Fibroblast of mammary gland (primary cell): ENCODE measurements around the gene ASIP.

Experiments used
- DNase-seq: peaks from one replicate; pipeline ENCODE4 v3.0.0-alpha.2; 2010; ENCODE audit warnings: low read depth
- H3K4me3 ChIP-seq: 2 replicates; pipeline ENCODE4 v1.5.1; 2011; ENCODE audit warnings: low read depth, mild to moderate bottlenecking, low read length, moderate library complexity; ENCODE audit not compliant: control insufficient read depth
- CTCF ChIP-seq: conservative IDR thresholded peaks from 2 replicates; pipeline ENCODE4 v1.5.1; 2011; ENCODE audit warnings: low read depth, low read length, inconsistent platforms; ENCODE audit not compliant: control insufficient read depth, insufficient read depth

Gene ASIP

GRCh38 chr20:34300809-34301586 is 59.8 kb downstream of the ASIP start:
- no peak for DNase-seq
- no peak for TF ChIP-seq CTCF

DNA sequence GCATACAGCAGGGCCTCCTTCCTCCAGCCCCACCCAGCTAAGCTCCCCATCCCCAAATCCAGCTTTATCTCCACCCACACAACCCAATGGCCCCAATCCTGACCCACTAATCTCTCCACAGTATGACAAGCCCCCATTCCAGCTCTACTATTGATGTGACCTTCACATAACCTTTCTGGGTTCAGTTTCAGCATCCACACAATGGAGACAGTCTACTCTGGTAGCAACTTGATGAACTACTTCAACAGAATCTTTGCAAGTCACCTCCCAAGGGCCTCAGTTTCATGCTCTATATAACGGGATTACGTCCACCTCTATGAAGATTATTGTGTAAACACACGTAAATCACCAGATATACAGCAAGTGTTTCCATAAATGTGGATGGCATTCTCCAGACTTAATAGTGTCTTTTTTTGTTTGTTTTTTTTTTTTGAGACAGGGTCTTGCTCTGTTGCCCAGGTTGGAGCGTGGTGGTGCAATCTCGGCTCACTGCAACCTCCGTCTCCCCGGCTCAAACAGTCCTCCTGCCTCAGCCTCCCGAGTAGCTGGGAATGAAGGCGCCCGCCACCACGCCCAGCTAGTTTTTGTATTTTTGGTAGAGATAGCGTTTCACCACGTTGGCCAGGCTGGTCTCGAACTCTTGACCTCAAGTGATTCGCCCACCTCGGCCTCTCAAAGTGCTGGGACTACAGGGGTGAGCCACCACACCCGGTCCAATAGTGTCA is 60.5 kb downstream of the ASIP start:
- TF ChIP-seq CTCF, result no peak
- no peak for DNase-seq
- H3K4me3 ChIP-seq, result peak overlapping the region; percentile 83

More at GRCh38 chr20:34300809-34301586, 59.8 kb downstream of the ASIP start:
- no peak overlapping the region for H3K4me3 ChIP-seq

- peak; percentile 50 for DNase-seq
- peak overlapping the region; percentile 83 for H3K4me3 ChIP-seq
- TF ChIP-seq CTCF, result no peak
Observed at GRCh38 chr20:34302312-34302722, 61.1 kb downstream of the ASIP start.

GRCh38 chr20:34302723-34303533 is 61.7 kb downstream of the ASIP start, which contains the start of gene AHCY:
TSS of gene AHCY (minus strand) at chr20:34303355. CDS start at chr20:34303270, 85 bp downstream.
- DNase-seq, result peak; percentile 95
- peak within 1 kb of the TSS; percentile 83 for H3K4me3 ChIP-seq
- TF ChIP-seq CTCF, result no peak

GRCh38 chr20:34305333-34306230 is 64.4 kb downstream of the ASIP start:
- H3K4me3 ChIP-seq, result no peak overlapping the region
- DNase-seq, result no peak
- no peak for TF ChIP-seq CTCF
